Endothelial cell of hepatic sinusoid (primary cell): ENCODE data around the gene XKR7.
"Not testable (repeated sequence)": the region's sequence is repeated elsewhere in the genome, so short reads cannot be mapped to it uniquely, and the experiment has no call there.

Experiments used
- in situ Hi-C: cut with HindIII; loops from 2 replicates; pipeline ENCODE4 v1.10.0; 2017; ENCODE audit warnings: low sequenced_read_pairs

XKR7 gene, protein sequence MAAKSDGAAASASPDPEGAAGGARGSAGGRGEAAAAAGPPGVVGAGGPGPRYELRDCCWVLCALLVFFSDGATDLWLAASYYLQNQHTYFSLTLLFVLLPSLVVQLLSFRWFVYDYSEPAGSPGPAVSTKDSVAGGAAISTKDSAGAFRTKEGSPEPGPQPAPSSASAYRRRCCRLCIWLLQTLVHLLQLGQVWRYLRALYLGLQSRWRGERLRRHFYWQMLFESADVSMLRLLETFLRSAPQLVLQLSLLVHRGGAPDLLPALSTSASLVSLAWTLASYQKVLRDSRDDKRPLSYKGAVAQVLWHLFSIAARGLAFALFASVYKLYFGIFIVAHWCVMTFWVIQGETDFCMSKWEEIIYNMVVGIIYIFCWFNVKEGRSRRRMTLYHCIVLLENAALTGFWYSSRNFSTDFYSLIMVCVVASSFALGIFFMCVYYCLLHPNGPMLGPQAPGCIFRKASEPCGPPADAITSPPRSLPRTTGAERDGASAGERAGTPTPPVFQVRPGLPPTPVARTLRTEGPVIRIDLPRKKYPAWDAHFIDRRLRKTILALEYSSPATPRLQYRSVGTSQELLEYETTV

GRCh38 chr20:31967830-31968249, at the start of gene XKR7:
Gene XKR7 (plus strand): TSS chr20:31968151. CDS start chr20:31968176, 25 bp downstream.
- in situ Hi-C loops, result no loop called here

DNA sequence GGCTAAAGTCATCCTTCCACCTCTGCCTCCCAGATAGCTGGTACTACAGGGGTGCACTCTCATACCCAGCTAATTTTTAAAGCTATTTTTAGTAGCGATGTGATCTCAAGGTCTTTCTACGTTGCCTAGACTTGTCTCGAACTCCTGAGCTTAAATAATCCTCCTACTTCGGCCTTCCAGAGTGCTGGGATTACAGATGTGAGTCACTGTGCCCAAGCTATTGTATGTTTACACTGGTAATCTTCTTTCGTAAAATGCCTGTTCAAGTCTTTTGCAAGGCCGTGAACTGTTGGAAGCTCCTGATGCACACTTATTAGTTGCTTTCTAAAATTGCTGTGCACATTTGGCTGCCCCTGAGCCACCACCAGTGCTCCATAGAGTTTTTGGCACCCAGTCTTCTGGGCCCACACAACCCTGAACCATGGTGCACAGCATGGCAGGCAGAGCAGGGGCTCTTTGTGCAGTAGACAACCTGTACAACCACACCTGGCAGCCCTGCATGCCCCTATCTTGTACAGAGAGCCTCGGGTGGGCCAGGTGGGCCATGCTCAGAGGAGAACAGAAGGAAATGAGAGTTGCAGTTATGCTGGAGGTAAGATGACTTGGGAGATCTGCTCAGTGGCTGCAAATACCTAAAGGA, 49.4 kb upstream of the XKR7 start:
- in situ Hi-C loops, result loop anchor here (10.0 kb wide), 1 partner anchor 166 kb away; no protein-coding TSS in a partner anchor

- in situ Hi-C loops, result loop anchor here (5.0 to 10.0 kb wide), 2 partner anchors 107 to 165 kb away; no protein-coding TSS in a partner anchor
These were observed 48.4 kb upstream of the XKR7 start for GRCh38 chr20:31919410-31920155.

- in situ Hi-C loops, result loop anchor here (5.0 kb wide), 1 partner anchor 108 kb away; no protein-coding TSS in a partner anchor
These were observed 47.6 kb upstream of the XKR7 start for GRCh38 chr20:31920275-31920855.

DNA sequence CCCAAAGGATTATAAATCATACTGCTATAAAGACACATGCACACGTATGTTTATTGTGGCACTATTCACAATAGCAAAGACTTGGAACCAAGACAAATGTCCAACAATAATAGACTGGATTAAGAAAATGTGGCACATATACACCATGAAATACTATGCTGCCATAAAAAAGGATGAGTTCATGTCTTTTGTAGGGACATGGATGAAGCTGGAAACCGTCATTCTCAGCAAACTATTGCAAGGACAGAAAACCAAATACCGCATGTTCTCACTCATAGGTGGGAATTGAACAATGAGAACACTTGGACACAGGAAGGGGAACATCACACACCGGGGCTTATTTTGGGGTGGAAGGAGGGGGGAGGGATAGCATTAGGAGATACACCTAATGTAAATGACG, 46.5 kb upstream of the XKR7 start:
- in situ Hi-C loops, result loop anchor here (5.0 kb wide), 1 partner anchor 109 kb away; no protein-coding TSS in a partner anchor

- in situ Hi-C loops, result loop anchor here (5.0 kb wide), 1 partner anchor 110 kb away; no protein-coding TSS in a partner anchor
These were observed 45.8 kb upstream of the XKR7 start for GRCh38 chr20:31922181-31922580.

DNA sequence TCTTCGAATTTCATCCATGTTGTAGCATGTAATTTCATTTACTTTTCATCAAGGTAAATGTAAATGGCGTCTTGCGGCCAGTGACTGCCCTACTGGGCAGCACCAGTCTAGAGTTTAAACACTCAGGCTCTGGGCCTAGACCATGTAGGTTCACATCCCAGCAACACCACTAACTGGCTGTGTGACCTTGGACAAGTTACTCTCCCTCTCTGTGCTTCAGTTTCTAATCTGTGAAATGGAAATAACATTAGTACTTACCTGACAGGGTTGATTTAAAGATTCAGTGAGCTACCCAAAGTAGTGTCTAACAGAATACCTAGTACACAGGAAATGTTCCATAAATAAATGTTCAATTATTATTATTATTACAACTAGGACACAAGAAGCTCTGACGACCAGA, 45.4 kb upstream of the XKR7 start:
- in situ Hi-C loops, result loop anchor here (5.0 kb wide), 1 partner anchor 110 kb away; no protein-coding TSS in a partner anchor

GRCh38 chr20:31923388-31924331, 44.3 kb upstream of the XKR7 start:
- in situ Hi-C loops, result loop anchor here (5.0 kb wide), 1 partner anchor 111 kb away; no protein-coding TSS in a partner anchor

DNA sequence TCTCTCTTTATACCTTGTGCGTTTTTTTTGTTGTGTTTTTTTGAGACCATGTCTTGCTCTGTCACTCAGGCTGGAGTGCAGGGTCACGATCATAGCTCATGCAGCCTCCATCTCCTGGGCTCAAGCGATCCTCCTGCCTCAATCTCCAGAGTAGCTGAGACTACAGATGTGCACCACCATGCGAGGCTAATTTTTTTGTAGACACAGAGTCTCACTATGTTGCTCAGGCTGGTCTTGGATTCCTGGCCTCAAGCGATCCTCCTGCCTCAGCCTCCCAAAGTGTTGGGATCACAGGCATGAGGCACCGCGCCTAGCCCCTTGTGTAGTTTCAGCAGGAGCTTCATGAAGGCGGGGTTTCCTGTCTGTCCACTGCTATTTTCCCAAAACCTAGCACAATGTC, 43.4 kb upstream of the XKR7 start:
- in situ Hi-C loops, result loop anchor here (5.0 kb wide), 1 partner anchor 112 kb away; no protein-coding TSS in a partner anchor

DNA sequence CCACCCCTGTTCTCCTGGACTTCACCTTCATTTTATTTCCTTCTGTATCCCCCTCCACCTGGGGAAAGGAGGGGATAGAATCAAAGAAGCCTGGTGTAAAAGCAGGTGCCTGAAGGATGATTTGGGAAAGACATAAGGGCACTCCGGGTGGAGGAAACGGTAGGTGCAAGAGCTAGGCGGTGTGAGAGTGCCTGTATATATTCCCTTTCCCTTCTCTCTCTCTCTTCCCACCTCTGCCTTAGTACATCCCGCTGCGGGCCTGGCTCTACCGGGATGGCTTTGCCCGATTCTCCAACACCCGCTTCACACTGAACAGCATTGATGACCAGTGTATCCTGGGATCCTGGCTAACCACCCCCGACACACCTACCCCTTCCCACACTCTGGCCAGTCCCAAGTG, 42.3 kb upstream of the XKR7 start:
- in situ Hi-C loops, result no loop called here

DNA sequence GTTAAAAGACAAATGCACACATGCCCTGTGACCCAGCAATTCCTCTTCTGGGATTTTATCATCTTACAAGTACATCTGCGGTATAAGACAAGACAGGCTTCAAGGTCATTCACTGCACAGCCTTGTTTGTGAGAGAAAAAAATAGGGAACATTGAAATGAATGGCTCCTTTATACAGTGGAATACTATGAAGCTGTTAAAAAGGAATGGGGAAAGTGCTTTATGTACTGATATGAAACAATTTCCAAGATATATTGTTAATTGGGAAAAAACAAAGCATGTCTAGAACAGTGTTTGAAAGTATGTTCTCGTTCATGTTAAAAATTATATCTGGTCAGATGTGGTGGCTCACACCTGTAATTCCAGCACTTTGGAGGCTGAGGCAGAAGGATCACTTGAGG, 41.5 kb upstream of the XKR7 start:
- in situ Hi-C loops, result no loop called here

- in situ Hi-C loops, result no loop called here
These were observed 40.3 kb upstream of the XKR7 start for GRCh38 chr20:31927627-31928159.

- in situ Hi-C loops, result not testable (repeated sequence)
These were observed 38.3 kb upstream of the XKR7 start for GRCh38 chr20:31929631-31930030.

DNA sequence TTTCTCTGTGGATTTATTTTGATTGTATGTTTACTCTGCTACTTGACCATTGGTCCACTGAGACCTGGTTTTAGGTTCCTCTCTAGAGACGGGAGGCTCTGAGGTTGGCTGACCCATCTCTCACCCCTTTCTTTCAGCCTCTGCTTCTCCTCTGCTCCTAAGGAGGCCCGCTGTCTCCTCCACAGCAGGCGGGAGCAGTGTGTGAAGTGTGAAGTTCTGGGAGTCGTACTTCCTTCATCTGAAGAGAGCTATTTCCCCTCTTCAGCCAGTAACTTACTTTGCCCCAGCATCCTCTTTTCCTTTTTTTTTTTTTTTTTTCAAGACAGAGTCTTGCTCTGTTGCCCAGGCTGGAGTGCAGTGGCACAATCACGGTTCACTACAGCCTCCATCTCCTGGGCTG, 37.2 kb upstream of the XKR7 start:
- in situ Hi-C loops, result no loop called here

GRCh38 chr20:31933698-31934097, 34.3 kb upstream of the XKR7 start:
- in situ Hi-C loops, result no loop called here

DNA sequence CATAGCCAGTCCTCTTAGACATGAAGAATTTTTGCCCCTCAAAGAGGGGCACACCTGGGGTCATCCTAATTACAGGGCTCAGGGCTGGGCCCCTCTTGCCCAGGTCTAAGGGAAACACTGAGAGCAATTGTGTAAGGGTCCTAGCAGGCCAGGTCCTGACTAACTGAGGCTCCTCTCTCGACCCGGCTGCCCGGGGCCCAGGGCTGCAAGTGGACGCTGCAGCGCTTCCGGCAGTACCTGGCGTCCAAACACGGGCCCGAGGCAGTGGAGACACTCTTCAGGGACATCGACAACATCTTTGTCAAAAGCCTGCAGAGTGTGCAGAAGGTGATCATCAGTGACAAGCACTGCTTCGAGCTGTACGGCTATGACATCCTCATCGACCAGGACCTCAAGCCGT, 33.5 kb upstream of the XKR7 start:
- in situ Hi-C loops, result no loop called here

GRCh38 chr20:31934968-31935764, 32.8 kb upstream of the XKR7 start:
- in situ Hi-C loops, result no loop called here

DNA sequence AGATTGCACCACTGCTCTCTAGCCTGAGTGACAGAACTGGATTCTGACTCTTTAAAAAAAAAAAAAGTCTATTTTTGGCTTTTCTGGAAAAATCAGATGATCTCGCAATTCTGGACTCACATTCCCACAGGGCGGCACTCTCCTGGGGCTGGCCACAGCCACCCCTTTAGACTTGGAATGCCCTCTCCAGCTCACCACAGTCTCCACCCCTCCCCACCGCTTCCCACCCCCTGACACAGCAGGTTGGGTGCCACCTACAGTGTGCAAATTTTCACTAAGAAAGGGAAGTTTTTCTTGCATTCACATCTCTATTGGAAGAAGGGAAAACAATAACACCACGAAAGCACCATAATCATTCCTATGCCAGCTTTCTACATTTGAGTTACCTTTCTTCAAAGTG, 31.5 kb upstream of the XKR7 start:
- in situ Hi-C loops, result no loop called here
